ENCODE results near the gene EDNRA.

Gene EDNRA

DNA sequence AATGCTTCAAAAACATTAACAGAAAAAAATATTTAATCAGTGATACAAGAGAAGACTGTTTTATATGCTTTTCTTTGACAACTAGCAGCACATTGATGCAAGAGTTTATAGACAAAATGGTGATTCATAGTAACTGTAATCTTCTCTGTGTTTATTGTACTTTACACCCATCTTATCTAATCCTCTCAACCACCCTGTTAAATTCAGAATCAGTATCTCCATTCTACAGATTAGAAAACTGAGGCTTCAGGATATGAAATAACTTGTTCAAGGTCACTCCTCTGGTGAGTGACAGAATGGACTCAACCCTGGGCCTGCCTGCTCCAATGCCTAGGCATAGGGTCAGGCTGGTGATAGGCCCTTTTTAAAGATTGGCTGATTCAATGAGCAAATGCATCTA is 110.2 kb downstream of the EDNRA start:
- no peak for DNase-seq

DNA sequence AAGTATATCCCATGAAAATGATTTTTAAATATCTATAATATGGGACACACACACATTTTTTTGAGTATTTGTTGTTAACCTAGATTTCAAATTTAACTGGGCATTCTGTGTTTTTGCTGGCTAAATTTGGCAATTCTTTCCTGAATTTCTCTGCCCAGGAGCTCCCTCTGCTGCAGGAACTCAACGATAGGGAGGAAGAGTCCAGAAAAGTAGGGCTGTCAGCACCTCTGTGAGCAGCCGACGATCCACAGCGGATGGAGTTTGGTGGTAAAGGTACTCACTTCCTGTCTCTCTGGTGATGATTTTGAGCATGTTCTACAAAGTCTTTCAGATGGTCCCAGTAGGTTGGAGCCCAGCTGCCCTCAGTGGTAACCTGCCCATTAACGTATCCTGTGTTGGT is 113.2 kb downstream of the EDNRA start:
- no peak for DNase-seq

Data from activated T-cell treated with anti-CD3 and anti-CD28 coated beads for 4 hours (primary cell).